Neural cell (in vitro differentiated cells): ENCODE measurements around the gene CBFA2T3.

ENCODE experiments used
- EP300 ChIP-seq: fragments of 450-650 bp; conservative IDR thresholded peaks from 2 replicates; pipeline ENCODE4 v1.6.1; 2014; ENCODE audit warnings: antibody characterized with exemption, mild to moderate bottlenecking, moderate library complexity; ENCODE audit not compliant: poor library complexity, severe bottlenecking
- EZH2 ChIP-seq: fragments of 200-600, 300-800 bp; shearing (Covaris generic), sonication (generic); IDR thresholded peaks from 2 replicates; pipeline ENCODE4 v1.6.1; 2014; ENCODE audit warnings: antibody characterized with exemption, low read length, borderline replicate concordance, mild to moderate bottlenecking; ENCODE audit not compliant: insufficient read depth, poor library complexity, severe bottlenecking
- POLR2AphosphoS5 ChIP-seq: IDR thresholded peaks from 2 replicates; pipeline ENCODE4 v1.6.1; 2012
- RAD21 ChIP-seq: fragments of 450-650 bp; conservative IDR thresholded peaks from 2 replicates; pipeline ENCODE4 v1.6.1; 2014; ENCODE audit warnings: antibody characterized with exemption, mild to moderate bottlenecking, moderate library complexity
- TF ChIP-seq, protein P1 (sequence below): fragments of 450-650 bp; IDR thresholded peaks from 2 replicates; pipeline ENCODE4 v1.5.1; 2014; ENCODE audit warnings: antibody characterized with exemption, mild to moderate bottlenecking, moderate library complexity; ENCODE audit not compliant: poor library complexity, severe bottlenecking
- TF ChIP-seq, protein P2 (sequence below): IDR thresholded peaks from 2 replicates; pipeline ENCODE4 v1.6.1; 2012; ENCODE audit warnings: borderline replicate concordance

DNA sequence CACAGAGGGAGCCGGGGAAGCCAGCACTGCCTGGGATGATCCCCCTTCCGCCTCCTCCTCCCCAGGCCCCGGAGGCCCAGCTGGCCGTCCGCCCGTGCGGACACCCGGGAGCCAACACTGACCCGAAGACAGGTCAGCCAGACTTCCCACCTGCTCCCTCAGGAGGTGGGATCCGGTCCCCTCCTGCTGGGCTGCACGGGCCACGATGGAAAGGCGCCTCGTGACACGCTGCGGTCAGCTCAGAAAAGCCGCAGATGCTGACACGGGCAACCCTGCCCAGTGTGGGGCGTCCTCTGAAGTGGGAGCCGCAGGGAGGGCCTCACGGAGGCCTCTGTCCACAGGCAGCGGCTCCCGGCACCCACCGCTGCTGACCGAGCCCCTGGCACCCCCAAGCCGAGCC is 49.3 kb downstream of the CBFA2T3 start:
- TF ChIP-seq RAD21 (no peak), EP300 (no peak), EZH2 (no peak), POLR2AphosphoS5 (no peak)
- TF ChIP-seq, protein P1, sequence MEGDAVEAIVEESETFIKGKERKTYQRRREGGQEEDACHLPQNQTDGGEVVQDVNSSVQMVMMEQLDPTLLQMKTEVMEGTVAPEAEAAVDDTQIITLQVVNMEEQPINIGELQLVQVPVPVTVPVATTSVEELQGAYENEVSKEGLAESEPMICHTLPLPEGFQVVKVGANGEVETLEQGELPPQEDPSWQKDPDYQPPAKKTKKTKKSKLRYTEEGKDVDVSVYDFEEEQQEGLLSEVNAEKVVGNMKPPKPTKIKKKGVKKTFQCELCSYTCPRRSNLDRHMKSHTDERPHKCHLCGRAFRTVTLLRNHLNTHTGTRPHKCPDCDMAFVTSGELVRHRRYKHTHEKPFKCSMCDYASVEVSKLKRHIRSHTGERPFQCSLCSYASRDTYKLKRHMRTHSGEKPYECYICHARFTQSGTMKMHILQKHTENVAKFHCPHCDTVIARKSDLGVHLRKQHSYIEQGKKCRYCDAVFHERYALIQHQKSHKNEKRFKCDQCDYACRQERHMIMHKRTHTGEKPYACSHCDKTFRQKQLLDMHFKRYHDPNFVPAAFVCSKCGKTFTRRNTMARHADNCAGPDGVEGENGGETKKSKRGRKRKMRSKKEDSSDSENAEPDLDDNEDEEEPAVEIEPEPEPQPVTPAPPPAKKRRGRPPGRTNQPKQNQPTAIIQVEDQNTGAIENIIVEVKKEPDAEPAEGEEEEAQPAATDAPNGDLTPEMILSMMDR, result no peak
- TF ChIP-seq, protein P2, sequence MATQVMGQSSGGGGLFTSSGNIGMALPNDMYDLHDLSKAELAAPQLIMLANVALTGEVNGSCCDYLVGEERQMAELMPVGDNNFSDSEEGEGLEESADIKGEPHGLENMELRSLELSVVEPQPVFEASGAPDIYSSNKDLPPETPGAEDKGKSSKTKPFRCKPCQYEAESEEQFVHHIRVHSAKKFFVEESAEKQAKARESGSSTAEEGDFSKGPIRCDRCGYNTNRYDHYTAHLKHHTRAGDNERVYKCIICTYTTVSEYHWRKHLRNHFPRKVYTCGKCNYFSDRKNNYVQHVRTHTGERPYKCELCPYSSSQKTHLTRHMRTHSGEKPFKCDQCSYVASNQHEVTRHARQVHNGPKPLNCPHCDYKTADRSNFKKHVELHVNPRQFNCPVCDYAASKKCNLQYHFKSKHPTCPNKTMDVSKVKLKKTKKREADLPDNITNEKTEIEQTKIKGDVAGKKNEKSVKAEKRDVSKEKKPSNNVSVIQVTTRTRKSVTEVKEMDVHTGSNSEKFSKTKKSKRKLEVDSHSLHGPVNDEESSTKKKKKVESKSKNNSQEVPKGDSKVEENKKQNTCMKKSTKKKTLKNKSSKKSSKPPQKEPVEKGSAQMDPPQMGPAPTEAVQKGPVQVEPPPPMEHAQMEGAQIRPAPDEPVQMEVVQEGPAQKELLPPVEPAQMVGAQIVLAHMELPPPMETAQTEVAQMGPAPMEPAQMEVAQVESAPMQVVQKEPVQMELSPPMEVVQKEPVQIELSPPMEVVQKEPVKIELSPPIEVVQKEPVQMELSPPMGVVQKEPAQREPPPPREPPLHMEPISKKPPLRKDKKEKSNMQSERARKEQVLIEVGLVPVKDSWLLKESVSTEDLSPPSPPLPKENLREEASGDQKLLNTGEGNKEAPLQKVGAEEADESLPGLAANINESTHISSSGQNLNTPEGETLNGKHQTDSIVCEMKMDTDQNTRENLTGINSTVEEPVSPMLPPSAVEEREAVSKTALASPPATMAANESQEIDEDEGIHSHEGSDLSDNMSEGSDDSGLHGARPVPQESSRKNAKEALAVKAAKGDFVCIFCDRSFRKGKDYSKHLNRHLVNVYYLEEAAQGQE, result no peak
